Iris pigment epithelial cell (primary cell): ENCODE measurements around the gene TTC19.
A peak's percentile ranks its signal among the peaks of the same experiment; 100 is the strongest.
"Not testable (repeated sequence)": the region's sequence is repeated elsewhere in the genome, so short reads cannot be mapped to it uniquely, and the experiment has no call there.

Experiments used
- DNase-seq: peaks from one replicate; pipeline ENCODE4 v3.0.0-alpha.2; 2011; ENCODE audit warnings: low read depth

The TTC19 gene

GRCh38 chr17:15973016-15973415 is 26.6 kb upstream of the TTC19 start:
- DNase-seq = no peak

- no peak for DNase-seq
These were observed 25.8 kb upstream of the TTC19 start for GRCh38 chr17:15973834-15974233.

GRCh38 chr17:15977894-15978293 is 21.7 kb upstream of the TTC19 start:
- no peak for DNase-seq

DNA sequence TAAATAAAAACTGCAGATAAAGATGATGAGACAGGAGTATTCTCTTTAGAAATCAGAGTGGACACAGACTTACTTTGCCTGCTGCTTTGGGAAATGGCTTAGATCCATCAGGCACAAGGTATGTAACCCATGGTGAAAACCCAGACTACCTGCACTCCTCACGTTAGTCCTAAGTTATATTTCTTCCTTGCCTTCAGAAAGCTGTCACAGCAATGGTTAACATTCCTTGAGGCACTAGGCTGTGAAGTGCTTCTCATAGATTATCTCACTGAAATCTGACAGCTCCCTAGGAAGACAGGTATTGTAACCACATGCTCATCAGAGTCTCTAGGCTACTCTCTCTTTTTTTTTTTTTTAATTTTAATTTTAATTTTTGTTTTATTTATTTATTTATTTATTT is 21.0 kb upstream of the TTC19 start:
- no peak for DNase-seq

DNA sequence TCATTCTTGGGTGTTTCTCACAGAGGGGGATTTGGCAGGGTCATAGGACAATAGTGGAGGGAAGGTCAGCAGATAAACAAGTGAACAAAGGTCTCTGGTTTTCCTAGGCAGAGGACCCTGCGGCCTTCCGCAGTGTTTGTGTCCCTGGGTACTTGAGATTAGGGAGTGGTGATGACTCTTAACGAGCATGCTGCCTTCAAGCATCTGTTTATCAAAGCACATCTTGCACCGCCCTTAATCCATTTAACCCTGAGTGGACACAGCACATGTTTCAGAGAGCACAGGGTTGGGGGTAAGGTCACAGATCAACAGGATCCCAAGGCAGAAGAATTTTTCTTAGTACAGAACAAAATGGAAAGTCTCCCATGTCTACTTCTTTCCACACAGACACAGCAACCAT is 20.6 kb upstream of the TTC19 start:
- not testable (repeated sequence) for DNase-seq

GRCh38 chr17:15981208-15981607 is 18.4 kb upstream of the TTC19 start:
- DNase-seq = peak; percentile 52

- peak; percentile 85 for DNase-seq
These were observed 17.7 kb upstream of the TTC19 start for GRCh38 chr17:15981646-15982580.

- DNase-seq = no peak
These were observed 3.3 kb upstream of the TTC19 start for GRCh38 chr17:15996322-15996721.

GRCh38 chr17:15998031-15998562 is 1.5 kb upstream of the TTC19 start:
- no peak for DNase-seq

DNA sequence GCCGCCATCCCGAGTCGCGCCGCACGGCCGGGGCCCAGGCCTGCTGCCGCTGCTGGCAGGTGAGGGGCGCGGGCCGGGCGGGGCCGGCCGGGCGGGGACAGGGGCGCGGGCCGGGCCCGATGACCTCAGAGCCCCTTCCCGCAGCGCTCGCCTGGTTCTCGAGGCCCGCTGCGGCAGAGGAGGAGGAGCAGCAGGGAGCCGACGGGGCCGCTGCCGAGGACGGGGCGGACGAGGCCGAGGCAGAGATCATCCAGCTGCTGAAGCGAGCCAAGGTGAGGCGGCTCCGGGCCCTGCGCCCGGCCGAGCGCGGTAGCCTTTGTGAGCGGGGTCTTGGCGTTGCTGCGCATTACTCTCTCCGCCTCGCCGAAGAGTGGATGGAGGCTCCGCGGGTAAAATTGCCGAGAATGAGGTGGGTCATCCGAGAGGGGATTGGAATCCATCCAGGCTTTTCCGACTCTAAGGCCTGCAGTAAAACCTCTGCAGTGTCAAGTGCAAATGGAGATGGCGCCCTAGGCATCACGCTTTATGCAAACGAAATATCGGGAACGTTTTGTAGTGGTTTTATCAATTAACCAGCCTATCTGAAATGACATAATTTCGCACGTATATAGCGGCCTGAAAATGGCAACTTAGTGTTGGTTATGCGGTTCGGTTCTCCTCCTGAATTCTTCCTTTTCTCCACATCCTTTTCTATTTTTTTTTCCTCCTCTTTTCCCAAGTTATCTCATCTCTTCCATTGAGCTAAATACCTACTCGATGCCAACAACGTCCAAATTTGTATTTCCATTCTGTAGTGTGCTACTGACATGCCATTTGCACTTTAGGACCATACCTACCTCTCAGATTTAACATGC is 577 bp downstream of the TTC19 start:
- DNase-seq = peak; percentile 32

DNA sequence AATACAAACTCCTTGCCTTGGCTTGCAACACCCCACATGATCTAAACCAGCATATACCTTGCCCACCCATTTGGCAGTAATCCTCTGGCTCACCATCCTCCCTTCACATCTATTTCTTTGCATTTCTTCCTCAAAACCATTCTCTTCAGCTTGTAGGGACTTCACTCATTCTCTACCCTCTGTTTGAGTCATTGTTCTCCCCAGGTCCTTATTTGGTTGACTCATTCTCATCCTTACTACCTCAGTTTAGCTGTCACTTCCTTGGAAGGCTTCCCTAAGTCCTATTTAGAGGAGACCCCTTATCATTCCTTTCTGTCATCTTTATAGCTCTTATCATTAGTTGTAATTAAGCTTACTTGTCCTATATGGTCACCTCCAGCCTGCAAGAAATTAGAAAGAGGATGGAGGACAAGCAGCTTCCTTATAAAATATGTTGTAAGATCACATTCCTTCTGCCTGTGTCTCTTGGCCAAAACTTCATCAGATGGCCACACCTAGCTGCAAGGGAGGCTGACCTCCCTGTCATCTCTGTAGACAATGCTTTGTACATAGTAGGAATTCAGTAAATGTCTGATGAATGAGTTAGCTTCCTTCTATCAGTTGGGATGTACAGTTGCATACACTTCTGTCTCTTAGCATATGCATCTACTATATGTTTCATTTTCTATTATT is 1.7 kb downstream of the TTC19 start:
- no peak for DNase-seq

GRCh38 chr17:16002708-16003260 is 3.2 kb downstream of the TTC19 start:
- DNase-seq = no peak

DNA sequence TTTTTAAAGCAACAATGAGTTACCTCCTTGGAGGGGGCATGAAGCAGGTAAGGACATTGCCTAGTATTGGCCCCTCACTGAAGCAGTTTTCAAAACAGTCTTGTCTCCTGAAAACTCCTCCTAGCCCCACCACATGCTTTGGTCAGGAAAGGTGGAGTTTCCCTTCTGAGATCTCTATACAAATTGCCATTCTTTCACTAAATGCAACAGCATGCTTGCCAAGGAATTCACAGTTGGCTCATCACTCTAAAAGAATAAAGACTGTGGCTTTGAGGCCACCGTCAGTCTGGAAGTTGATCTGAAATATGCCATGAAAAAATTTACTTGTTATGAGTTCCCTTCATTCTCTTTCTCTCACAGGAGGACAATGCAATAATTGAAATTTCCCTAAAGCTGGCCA is 4.2 kb downstream of the TTC19 start:
- no peak for DNase-seq

DNA sequence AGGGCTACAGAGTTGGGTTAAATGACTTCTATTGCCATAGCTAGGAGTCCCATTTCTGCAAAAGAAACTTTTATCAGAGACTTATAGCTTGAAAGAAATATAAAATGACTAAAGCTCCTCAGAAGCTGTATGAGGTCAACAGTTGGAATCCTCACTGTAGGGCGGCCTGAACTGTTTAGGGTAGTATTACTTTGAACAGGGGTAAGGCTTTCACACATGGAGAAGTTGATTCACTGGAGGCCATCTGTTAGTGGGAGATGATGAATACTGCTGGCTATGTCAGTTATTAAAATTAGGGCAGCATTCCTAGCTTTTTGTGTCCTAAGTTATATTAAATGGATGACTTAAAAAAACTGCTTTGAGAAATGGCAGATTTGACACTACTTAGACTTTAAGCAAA is 6.0 kb downstream of the TTC19 start:
- DNase-seq = no peak

DNA sequence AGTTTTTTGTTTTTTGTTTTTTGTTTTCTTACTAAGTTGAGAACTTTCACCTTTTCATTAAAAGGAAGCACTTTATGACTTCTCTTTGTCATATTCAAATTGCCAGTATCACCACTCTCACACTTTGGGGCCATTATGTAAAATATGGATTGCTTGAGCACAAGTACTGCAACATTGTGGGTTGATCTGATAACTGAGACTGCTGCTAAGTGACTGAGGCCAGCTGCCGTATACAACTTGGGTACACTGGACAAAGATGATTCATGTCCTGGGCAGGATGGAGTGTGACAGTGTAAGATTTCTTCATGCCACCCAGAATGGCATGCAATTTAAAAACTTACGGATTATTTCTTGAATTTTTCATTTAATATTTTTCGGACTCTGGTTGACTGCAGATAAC is 7.8 kb downstream of the TTC19 start:
- DNase-seq = no peak

DNA sequence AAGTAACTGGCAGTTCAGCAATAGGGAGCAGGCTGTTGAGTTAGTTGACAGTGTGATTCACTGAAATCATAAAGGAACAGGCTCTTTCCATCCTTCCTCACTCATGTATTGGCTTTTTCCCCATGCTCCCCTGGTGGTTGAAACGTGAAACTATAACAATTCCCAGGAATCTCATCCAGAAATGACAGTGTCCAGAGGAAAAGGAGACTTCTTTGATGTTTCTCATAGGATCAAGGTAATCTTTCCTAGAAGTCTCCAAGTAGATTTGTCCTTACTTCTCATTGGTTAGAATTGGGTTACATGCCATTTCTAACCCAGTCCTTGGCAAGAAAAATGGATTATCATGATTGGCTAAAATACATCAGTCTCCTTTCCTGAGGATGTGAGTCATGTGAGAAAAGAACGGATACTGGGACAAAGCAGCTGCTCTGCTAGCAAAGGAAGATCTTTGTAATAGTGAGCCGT is 14.4 kb downstream of the TTC19 start:
- peak; percentile 85 for DNase-seq

DNA sequence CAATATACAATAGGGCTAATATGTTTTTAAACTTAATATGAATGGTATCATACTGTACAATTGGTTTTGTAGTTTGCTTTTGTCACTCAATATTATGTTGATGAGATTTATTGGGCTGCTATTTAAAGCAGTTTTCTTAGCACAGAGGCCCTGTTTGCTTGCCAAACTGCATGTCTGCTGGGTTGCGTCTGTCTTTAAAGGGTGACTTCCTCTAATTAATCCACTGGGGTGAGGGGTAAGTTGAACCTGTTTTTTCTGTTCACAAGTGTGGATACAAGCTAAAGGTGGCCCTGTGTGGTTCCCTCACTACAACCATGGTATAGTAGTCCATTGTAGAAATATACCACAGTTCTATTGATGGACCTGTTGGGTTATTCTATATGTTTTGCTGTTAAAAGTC is 19.7 kb downstream of the TTC19 start:
- DNase-seq = no peak

GRCh38 chr17:16023881-16024280 is 24.3 kb downstream of the TTC19 start:
- DNase-seq = no peak

DNA sequence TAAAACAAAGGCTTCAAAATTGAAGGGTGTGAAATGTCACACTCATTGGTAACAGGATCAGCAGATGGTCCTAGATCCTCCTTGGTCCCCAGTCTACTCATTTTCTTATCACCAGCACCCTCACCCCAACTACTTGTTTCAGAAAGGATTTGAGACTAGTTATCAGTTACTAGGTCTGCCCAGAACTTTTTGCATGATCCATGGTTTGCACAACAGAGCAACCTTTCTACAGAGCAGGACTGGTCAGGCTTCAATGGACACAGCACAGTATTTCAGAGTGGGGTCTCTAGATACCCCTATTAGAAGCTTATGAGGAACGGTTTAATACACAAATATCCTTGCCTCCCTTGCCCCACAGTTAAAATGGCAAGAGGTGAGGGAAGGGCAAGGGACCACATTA is 25.6 kb downstream of the TTC19 start:
- no peak for DNase-seq

- DNase-seq = no peak
These were observed 27.3 kb downstream of the TTC19 start for GRCh38 chr17:16026895-16027294.

DNA sequence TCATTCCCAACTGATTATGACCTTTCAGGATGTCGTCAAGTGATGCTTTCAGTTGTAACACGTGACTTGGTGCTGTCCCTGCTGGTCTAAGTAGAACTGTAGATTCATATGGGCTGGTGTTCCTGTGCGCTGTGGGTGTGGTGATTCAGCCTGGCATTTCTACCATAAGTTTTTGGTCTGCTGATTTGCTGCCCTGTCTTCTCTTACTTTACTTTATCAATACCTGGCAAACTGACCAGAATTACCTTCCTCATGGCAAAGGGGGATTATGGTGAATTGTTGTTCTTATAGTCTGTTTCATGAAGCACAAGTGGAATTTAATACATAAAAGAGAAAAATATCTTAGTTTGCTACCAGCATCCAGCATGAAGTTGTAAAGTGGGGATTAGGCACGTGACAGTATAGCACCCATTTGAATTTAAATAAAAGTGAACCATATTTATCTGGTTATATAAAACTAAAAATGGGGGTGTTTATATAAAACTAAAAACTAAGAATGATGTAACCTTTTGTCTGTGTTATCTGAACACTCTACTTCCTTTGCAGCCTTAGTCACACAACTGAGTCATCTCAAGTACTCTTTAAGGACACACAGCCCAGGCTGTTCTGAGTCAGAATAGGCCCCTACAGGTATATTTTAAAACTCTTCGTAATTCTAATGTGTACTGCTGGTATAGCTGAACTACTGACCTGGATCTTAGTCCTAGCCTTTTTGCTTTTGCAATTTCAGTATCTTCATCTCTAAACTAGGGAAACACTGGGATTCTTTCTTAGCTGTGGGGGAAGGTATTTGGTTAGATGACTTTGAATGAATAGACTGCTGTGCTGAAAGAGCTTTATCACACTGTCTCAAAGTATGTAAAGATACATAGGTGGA is 28.3 kb downstream of the TTC19 start:
- peak; percentile 96 for DNase-seq
